Upper lobe of left lung (tissue), 6 donors: ENCODE results near the gene ADCY9. TPM values are rescaled to one million over a fixed set of nuclear protein-coding genes. Genes with fewer than 3 reads are reported as not detected.

Experiments
- ATAC-seq, 2 donors: fragments of 200-7000 bp; cut with Tn5 transposase; one replicate each; pipeline ENCODE4 v1.9.1; 2022; ENCODE audit warnings: mild to moderate bottlenecking in 2 of 2, moderate library complexity in 2 of 2; ENCODE audit not compliant: low FRiP score in 2 of 2
- DNase-seq, 2 donors: peaks; one replicate each; pipeline ENCODE4 v3.0.0-alpha.2; 2019 to 2020
- H3K27ac ChIP-seq, 4 donors: fragments of 200-600 bp; sonication (generic); one replicate each; pipeline ENCODE4 v1.5.1; 2016 to 2019
- H3K27me3 ChIP-seq, 4 donors: fragments of 200-600 bp; sonication (generic); one replicate each; pipeline ENCODE4 v1.5.1; 2017 to 2019
- H3K36me3 ChIP-seq, 4 donors: fragments of 200-600 bp; sonication (generic); one replicate each; pipeline ENCODE4 v1.5.1; 2016 to 2019
- H3K4me1 ChIP-seq, 4 donors: fragments of 200-600 bp; sonication (generic); one replicate each; pipeline ENCODE4 v1.5.1; 2018 to 2019
- H3K4me3 ChIP-seq, 4 donors: fragments of 200-600 bp; sonication (generic); one replicate each; pipeline ENCODE4 v1.5.1; 2017 to 2019; ENCODE audit warnings: mild to moderate bottlenecking in 2 of 4, moderate library complexity in 1 of 4
- H3K9me3 ChIP-seq, 4 donors: fragments of 200-600 bp; sonication (generic); one replicate each; pipeline ENCODE4 v1.5.1; 2018 to 2019
- CTCF ChIP-seq, 6 experiments: fragments of 450-650 bp in 4 of 6; fragments of 200-600 bp in 2 of 6; sonication (generic) in 2 of 6; IDR thresholded peaks; one replicate each; pipeline ENCODE4 v1.5.1; 2016 to 2019; ENCODE audit warnings: antibody characterized with exemption in 6 of 6
- EP300 ChIP-seq, 4 donors: sonication (generic); formaldehyde crosslinking; IDR thresholded peaks; one replicate each; pipeline ENCODE4 v1.5.1; 2017; ENCODE audit warnings: antibody characterized with exemption in 4 of 4, control low read depth in 2 of 4
- POLR2A ChIP-seq, 4 donors: fragments of 450-650 bp; IDR thresholded peaks; one replicate each; pipeline ENCODE4 v1.5.1; 2016 to 2017; ENCODE audit warnings: antibody characterized with exemption in 4 of 4, mild to moderate bottlenecking in 2 of 4
- POLR2AphosphoS5 ChIP-seq, 2 donors: sonication (generic); formaldehyde crosslinking; IDR thresholded peaks; one replicate each; pipeline ENCODE4 v1.5.1; 2017; ENCODE audit warnings: antibody characterized with exemption in 2 of 2
- WGBS, 2 donors: methylation state at CpG; one replicate each; pipeline ENCODE4 v1.1.5; 2017 to 2018; 5-methylcytosine and 5-hydroxymethylcytosine counted together
- total RNA-seq, 6 donors: library from RNA; depleted of rRNA in 4 of 6; stranded (reverse); fragments of >200 nt in 4 of 6; gene quantifications; one replicate each; pipeline versions ENCODE4 v1.1.0 to v1.2.1, GENCODE V29; 2016 to 2021
- donor health status: DM: no; HTN: no; CAD: no; lungs with moderate emphysema.
- donor health status: DM: no; HTN: yes; CAD: no; lungs with severe emphysema.

The ADCY9 gene
- total RNA-seq, 6 donors from 2014 or later: 46.0 to 80.7 (median 68.4) TPM

- Histone ChIP-seq H3K27ac (peak overlapping the region; percentile 13 to 66 (median 58)), H3K27me3 (no peaks in the 10 kb centered on the region), H3K9me3 (no peaks in the 10 kb centered on the region), H3K4me1 (peaks cover 45 to 75% (median 62%) of the 10 kb centered on the region in 4 donors), H3K4me3 (peak overlapping the region in 3 of 4 donors; percentile 26 to 89 (median 43)), H3K36me3 (no peaks in the 10 kb centered on the region)
- 32 to 47% methylated on average over 16 of the region's 16 CpGs for WGBS, 2 donors
- TF ChIP-seq POLR2AphosphoS5 (IDR thresholded peaks at IDR 0.05) (no peak), POLR2A (IDR thresholded peaks at IDR 0.05) (no peak), EP300 (IDR thresholded peaks at IDR 0.05) (no peak), CTCF (IDR thresholded peaks at IDR 0.05) (no peak)
- no peak for ATAC-seq
- no peak for DNase-seq
Observed at GRCh38 chr16:4111748-4112696, 4.2 kb downstream of the ADCY9 start.

GRCh38 chr16:4110680-4111079 is 5.6 kb downstream of the ADCY9 start:
- WGBS, 2 donors: 65 to 78% methylated on average over 14 of the region's 14 CpGs
- TF ChIP-seq CTCF (IDR thresholded peaks at IDR 0.05): no peak
- no peak for TF ChIP-seq POLR2AphosphoS5 (IDR thresholded peaks at IDR 0.05)
- no peak for TF ChIP-seq EP300 (IDR thresholded peaks at IDR 0.05)
- no peak for TF ChIP-seq POLR2A (IDR thresholded peaks at IDR 0.05)
- ATAC-seq: peak; percentile 34 to 63
- peak in 1 of 2 donors; percentile 62 for DNase-seq
- H3K27ac ChIP-seq: peak overlapping the region; percentile 55 to 69 (median 60)
- no peaks in the 10 kb centered on the region for H3K36me3 ChIP-seq
- H3K9me3 ChIP-seq: no peaks in the 10 kb centered on the region
- peaks cover 42 to 70% (median 59%) of the 10 kb centered on the region in 4 donors for H3K4me1 ChIP-seq
- H3K27me3 ChIP-seq: no peaks in the 10 kb centered on the region
- peak overlapping the region in 1 of 4 donors; percentile 89 for H3K4me3 ChIP-seq

GRCh38 chr16:4110065-4110464 is 6.2 kb downstream of the ADCY9 start:
- 74 to 84% methylated on average over 13 of the region's 13 CpGs for WGBS, 2 donors
- peak overlapping the region in 2 of 4 donors; percentile 17 to 23 for H3K4me3 ChIP-seq
- no peaks in the 10 kb centered on the region for H3K27me3 ChIP-seq
- H3K27ac ChIP-seq: peak overlapping the region; percentile 61 to 85 (median 69)
- H3K4me1 ChIP-seq: peaks cover 42 to 65% (median 55%) of the 10 kb centered on the region in 4 donors
- DNase-seq (peak in 1 of 2 donors; percentile 68), ATAC-seq (peak; percentile 29 to 73)
- TF ChIP-seq CTCF (IDR thresholded peaks at IDR 0.05) (no peak), POLR2AphosphoS5 (IDR thresholded peaks at IDR 0.05) (no peak), EP300 (IDR thresholded peaks at IDR 0.05) (no peak), POLR2A (IDR thresholded peaks at IDR 0.05) (peak in 1 of 4 donors; percentile 35)
- no peaks in the 10 kb centered on the region for H3K36me3 ChIP-seq
- no peaks in the 10 kb centered on the region for H3K9me3 ChIP-seq

GRCh38 chr16:4109250-4109736 is 6.9 kb downstream of the ADCY9 start:
- Histone ChIP-seq H3K4me3 (peak overlapping the region in 2 of 4 donors; percentile 17 to 23), H3K27me3 (no peaks in the 10 kb centered on the region), H3K36me3 (no peaks in the 10 kb centered on the region), H3K27ac (peak overlapping the region; percentile 61 to 85 (median 69)), H3K9me3 (no peaks in the 10 kb centered on the region), H3K4me1 (peaks cover 36 to 57% (median 47%) of the 10 kb centered on the region in 4 donors)
- ATAC-seq: no peak
- TF ChIP-seq CTCF (IDR thresholded peaks at IDR 0.05): no peak
- TF ChIP-seq POLR2AphosphoS5 (IDR thresholded peaks at IDR 0.05): no peak
- no peak for TF ChIP-seq EP300 (IDR thresholded peaks at IDR 0.05)
- no peak for TF ChIP-seq POLR2A (IDR thresholded peaks at IDR 0.05)
- no peak for DNase-seq
- WGBS, 2 donors: 53 to 56% methylated on average over 11 of the region's 11 CpGs
